Mesothelial cell of epicardium (in vitro differentiated cells): ENCODE results near the gene RBM20. TPM values are rescaled to one million over a fixed set of nuclear protein-coding genes. Genes with fewer than 3 reads are reported as not detected.

Experiments used
- DNase-seq, 2 experiments: peaks; one replicate each; pipeline ENCODE4 v3.0.0; 2021; ENCODE audit warnings: low spot score in 2 of 2; ENCODE audit not compliant: unreplicated experiment in 2 of 2
- H3K27ac Mint-ChIP-seq: 2 replicates; pipeline ENCODE4 v1.8.0; 2021; ENCODE audit warnings: mixed read lengths
- H3K27me3 Mint-ChIP-seq: 2 replicates; pipeline ENCODE4 v1.8.0; 2021; ENCODE audit warnings: low read depth, mixed read lengths
- H3K36me3 Mint-ChIP-seq: 2 replicates; pipeline ENCODE4 v1.8.0; 2021; ENCODE audit warnings: mixed read lengths
- H3K4me1 Mint-ChIP-seq: 2 replicates; pipeline ENCODE4 v1.8.0; 2021; ENCODE audit warnings: mixed read lengths
- H3K4me3 Mint-ChIP-seq: 2 replicates; pipeline ENCODE4 v1.8.0; 2021; ENCODE audit warnings: mild to moderate bottlenecking, moderate library complexity, mixed read lengths
- H3K9me3 Mint-ChIP-seq: 2 replicates; pipeline ENCODE4 v1.8.0; 2021; ENCODE audit warnings: mixed read lengths
- total RNA-seq: library from RNA; stranded (reverse); gene quantifications from 3 replicates; pipeline ENCODE4 v1.2.1, GENCODE V29; 2021
- TF ChIP-seq, protein P1 (sequence below): fragments of 200-600 bp; sonication (generic); IDR thresholded peaks from one replicate; pipeline ENCODE4 v1.5.0; 2021; ENCODE audit warnings: antibody characterized with exemption; ENCODE audit not compliant: unreplicated experiment

RBM20 gene
- total RNA-seq, 1 donor from 2014 or later: 23.3 TPM

DNA sequence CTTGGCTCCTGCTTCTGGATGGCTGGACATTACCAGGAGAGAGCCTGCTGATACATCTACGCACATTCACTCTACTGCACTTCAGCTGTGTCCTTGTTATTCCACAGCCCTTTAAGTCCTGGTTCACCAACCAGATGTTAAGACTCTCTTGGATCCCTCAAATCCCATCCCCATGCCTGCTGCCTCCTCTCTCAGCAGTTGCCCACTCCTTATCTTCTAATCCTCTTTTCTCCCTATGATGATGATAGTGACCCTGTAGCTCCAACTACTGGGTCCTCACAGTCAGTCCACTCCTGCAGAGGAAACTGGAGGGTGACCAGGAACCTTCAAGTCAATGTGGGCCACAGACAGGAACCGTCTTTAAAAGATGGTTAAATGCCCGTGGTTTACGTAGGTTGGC, 131.3 kb downstream of the RBM20 start:
- Mint-ChIP-seq H3K4me1 (peaks cover 3% of the 10 kb centered on the region), H3K36me3 (peaks cover 3% of the 10 kb centered on the region), H3K27ac (no peak overlapping the region), H3K4me3 (no peak overlapping the region), H3K9me3 (no peaks in the 10 kb centered on the region), H3K27me3 (no peaks in the 10 kb centered on the region)
- TF ChIP-seq, protein P1, sequence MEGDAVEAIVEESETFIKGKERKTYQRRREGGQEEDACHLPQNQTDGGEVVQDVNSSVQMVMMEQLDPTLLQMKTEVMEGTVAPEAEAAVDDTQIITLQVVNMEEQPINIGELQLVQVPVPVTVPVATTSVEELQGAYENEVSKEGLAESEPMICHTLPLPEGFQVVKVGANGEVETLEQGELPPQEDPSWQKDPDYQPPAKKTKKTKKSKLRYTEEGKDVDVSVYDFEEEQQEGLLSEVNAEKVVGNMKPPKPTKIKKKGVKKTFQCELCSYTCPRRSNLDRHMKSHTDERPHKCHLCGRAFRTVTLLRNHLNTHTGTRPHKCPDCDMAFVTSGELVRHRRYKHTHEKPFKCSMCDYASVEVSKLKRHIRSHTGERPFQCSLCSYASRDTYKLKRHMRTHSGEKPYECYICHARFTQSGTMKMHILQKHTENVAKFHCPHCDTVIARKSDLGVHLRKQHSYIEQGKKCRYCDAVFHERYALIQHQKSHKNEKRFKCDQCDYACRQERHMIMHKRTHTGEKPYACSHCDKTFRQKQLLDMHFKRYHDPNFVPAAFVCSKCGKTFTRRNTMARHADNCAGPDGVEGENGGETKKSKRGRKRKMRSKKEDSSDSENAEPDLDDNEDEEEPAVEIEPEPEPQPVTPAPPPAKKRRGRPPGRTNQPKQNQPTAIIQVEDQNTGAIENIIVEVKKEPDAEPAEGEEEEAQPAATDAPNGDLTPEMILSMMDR: no peak
- no peak for DNase-seq

DNA sequence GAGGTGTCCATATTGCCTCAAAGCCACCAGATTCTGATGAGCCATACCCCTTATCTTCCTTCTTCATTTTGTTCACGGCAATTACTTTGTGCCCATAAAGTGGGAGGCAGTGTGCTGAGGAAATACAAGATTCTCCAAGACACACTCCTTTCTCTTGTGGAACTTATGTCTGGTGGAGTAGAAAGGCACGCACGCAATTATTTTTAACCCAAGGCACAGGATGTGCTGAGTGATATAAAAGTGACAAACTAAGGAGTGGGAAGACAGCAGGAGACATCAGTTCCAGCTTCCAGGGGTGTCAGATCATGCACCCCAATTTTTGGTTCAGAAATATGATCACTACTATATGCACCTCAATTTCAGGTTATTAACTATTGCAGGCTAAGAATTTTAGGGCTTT, 132.9 kb downstream of the RBM20 start:
- TF ChIP-seq, protein P1: no peak
- DNase-seq: no peak
- Mint-ChIP-seq H3K4me3 (no peak overlapping the region), H3K27ac (no peak overlapping the region), H3K4me1 (peaks cover 3% of the 10 kb centered on the region), H3K36me3 (peaks cover 3% of the 10 kb centered on the region), H3K9me3 (no peaks in the 10 kb centered on the region), H3K27me3 (no peaks in the 10 kb centered on the region)

DNA sequence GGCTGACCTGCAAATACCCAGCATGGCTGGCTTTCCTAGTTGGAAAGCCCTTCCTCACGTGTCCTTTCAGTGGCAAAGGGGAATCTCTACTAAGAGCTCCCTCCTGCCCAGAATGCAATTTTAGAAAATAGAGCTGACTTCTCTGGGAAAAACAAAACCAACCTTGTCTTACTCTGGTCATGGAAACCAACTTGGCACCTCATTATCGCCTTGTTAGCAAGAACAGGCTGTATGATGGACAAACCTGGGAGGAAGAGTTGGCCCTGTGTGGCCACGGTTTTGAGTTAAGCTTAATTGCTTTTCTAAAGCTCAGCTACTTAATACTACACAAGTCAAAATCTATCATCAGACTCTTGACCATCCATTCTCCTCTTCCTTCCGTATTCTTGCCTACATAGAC, 133.5 kb downstream of the RBM20 start:
- Mint-ChIP-seq H3K4me1 (peaks cover 3% of the 10 kb centered on the region), H3K4me3 (no peak overlapping the region), H3K36me3 (peaks cover 3% of the 10 kb centered on the region), H3K9me3 (no peaks in the 10 kb centered on the region), H3K27me3 (no peaks in the 10 kb centered on the region), H3K27ac (no peak overlapping the region)
- DNase-seq: no peak
- TF ChIP-seq, protein P1: no peak

DNA sequence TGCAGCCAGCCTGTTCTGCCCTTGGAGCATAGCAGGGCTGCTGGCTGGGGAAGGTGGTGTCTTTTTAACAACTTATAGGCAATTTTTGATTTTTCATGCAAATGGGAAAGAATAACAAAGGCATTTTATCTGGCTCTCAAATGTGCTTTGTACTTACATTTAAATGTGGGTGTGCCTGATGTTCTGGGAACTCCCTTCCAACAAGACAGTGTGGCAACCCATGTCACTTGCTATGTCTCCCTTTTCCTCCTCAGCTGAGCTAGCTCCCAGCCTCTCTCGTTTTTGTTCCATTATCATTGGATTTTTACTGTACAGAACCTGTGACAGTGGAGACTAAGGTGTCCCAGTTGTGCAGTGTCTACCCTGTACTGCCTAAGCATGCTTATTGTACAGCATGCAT, 134.1 kb downstream of the RBM20 start:
- Mint-ChIP-seq H3K36me3 (peaks cover 3% of the 10 kb centered on the region), H3K27me3 (no peaks in the 10 kb centered on the region)
- TF ChIP-seq, protein P1: no peak

DNA sequence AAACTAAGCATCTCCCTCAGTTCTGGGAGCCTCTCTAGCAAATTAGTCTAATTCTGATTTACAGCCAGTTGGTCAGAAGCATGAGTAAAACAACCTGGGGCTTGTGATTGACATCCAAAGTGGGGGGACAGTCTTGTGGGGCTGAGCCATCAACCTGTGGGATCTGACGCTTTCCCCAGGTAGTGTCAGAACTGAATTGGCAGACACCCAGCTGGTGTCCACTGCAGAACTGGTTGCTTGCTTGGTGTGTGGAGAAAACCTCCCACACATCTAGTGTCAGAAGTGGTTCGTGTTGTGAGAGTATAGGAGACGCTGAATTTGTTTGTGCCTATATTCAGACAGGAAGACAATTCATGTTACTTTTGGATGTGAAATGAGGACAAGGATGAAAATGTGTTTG, 135.4 kb downstream of the RBM20 start:
- DNase-seq: no peak
- no peak overlapping the region for H3K27ac Mint-ChIP-seq
- H3K4me1 Mint-ChIP-seq: peaks cover 3% of the 10 kb centered on the region
- TF ChIP-seq, protein P1: no peak
- H3K27me3 Mint-ChIP-seq: no peaks in the 10 kb centered on the region
- H3K4me3 Mint-ChIP-seq: no peak overlapping the region
- H3K9me3 Mint-ChIP-seq: no peaks in the 10 kb centered on the region
- H3K36me3 Mint-ChIP-seq: peaks cover 3% of the 10 kb centered on the region

More for the DNA sequence above, 134.1 kb downstream of the RBM20 start:
- Mint-ChIP-seq H3K27ac (no peak overlapping the region), H3K4me1 (no peaks in the 10 kb centered on the region), H3K4me3 (no peak overlapping the region), H3K9me3 (no peaks in the 10 kb centered on the region)
- no peak for DNase-seq

DNA sequence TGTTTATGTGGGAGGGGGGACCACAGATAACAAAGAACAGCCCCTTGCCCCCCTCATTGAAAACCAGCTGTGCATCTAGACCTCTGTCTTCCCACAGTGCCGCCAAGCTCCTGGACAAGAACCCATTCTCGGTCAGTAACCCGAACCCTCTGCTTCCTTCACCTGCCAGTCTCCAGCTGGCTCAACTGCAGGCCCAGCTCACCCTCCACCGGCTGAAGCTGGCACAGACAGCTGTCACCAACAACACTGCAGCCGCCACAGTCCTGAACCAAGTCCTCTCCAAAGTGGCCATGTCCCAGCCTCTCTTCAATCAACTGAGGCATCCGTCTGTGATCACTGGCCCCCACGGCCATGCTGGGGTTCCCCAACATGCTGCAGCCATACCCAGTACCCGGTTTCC, 136.6 kb downstream of the RBM20 start:
- Mint-ChIP-seq H3K9me3 (no peaks in the 10 kb centered on the region), H3K27me3 (no peaks in the 10 kb centered on the region), H3K27ac (no peak overlapping the region), H3K4me1 (peaks cover 9% of the 10 kb centered on the region), H3K36me3 (peaks cover 4% of the 10 kb centered on the region), H3K4me3 (no peak overlapping the region)
- no peak for DNase-seq
- TF ChIP-seq, protein P1: no peak
